Endothelial cell of umbilical vein (primary cell): ENCODE measurements around the gene AURKA. TPM values are rescaled to one million over a fixed set of nuclear protein-coding genes. Genes with fewer than 3 reads are reported as not detected.

Experiments used
- BruUV-seq: library from RNA; stranded (reverse); fragments of 400-500 nt; replicated peaks from 2 replicates; lab custom pipeline; 2021; lab: Mats Ljungman, UMichigan
- CTCF ChIA-PET: fragments of 300-600, 350-600 bp; sonication (Branson Sonifier 250); formaldehyde crosslinking; loops from one replicate; lab custom pipeline; 2021; ENCODE audit warnings: antibody characterized with exemption, inconsistent platforms; lab: Charles Lee
- POLR2A ChIA-PET: fragments of 300-600, 350-600 bp; sonication (Branson Sonifier 250); formaldehyde crosslinking; loops from one replicate; lab custom pipeline; 2021; ENCODE audit warnings: antibody characterized with exemption, inconsistent platforms; lab: Charles Lee
- DNase-seq: peaks from one replicate; pipeline ENCODE4 v3.0.0-alpha.2; 2011; ENCODE audit warnings: low read depth, low spot score
- FAIRE-seq: peaks from 2 replicates; lab custom pipeline; 2011; peaks lifted over from hg19 to GRCh38; lab: Jason Lieb, UNC
- H2AFZ ChIP-seq: 2 replicates; pipeline ENCODE4 v1.6.0; 2012; ENCODE audit warnings: low read depth, low read length, control low read depth, inconsistent platforms
- H3K27ac ChIP-seq: 2 replicates; pipeline ENCODE4 v1.5.1; 2011; ENCODE audit warnings: low read depth, mild to moderate bottlenecking, control low read depth, low read length, moderate library complexity; ENCODE audit not compliant: insufficient read depth
- H3K27me3 ChIP-seq, 2 experiments: 2 replicates each; pipeline versions ENCODE4 v1.6.0 to v1.6.1; 2011; ENCODE audit warnings: low read length in 2 of 2, mixed read lengths in 1 of 2; ENCODE audit not compliant: control insufficient read depth in 2 of 2, insufficient read depth in 2 of 2
- H3K36me3 ChIP-seq, 2 experiments: 2 replicates in 1 of 2; 3 replicates in 1 of 2; pipeline ENCODE4 v1.5.1; 2011; ENCODE audit warnings: low read length in 2 of 2, mild to moderate bottlenecking in 1 of 2, moderate library complexity in 1 of 2; ENCODE audit not compliant: control insufficient read depth in 2 of 2, insufficient read depth in 2 of 2; ENCODE audit errors: extremely low read depth in 1 of 2
- H3K4me1 ChIP-seq: 3 replicates; pipeline ENCODE4 v1.5.1; 2011; ENCODE audit warnings: mild to moderate bottlenecking, low read length; ENCODE audit not compliant: control insufficient read depth, insufficient read depth; ENCODE audit errors: extremely low read depth
- H3K4me2 ChIP-seq: 2 replicates; pipeline ENCODE4 v1.6.1; 2011; ENCODE audit warnings: low read length, control low read depth, mixed read lengths; ENCODE audit not compliant: insufficient read depth
- H3K4me3 ChIP-seq, 3 experiments: fragments of 200-600 bp in 1 of 3; sonication (generic), shearing (Covaris generic) in 1 of 3; replicated peaks in 1 of 3; 2 replicates each; pipeline ENCODE4 v1.5.1; 2011 to 2016; ENCODE audit warnings: control low read depth in 3 of 3, low read length in 3 of 3, mild to moderate bottlenecking in 2 of 3, inconsistent platforms in 1 of 3, low read depth in 1 of 3, moderate library complexity in 1 of 3; ENCODE audit not compliant: insufficient read depth in 1 of 3
- H3K79me2 ChIP-seq: 2 replicates; pipeline ENCODE4 v1.6.0; 2012; ENCODE audit warnings: low read length, inconsistent platforms; ENCODE audit not compliant: control insufficient read depth, insufficient read depth
- H3K9ac ChIP-seq: replicated peaks from 2 replicates; pipeline ENCODE3; 2011; ENCODE audit warnings: low read length, control low read depth; ENCODE audit not compliant: insufficient read depth; ENCODE audit errors: extremely low read depth
- H3K9me1 ChIP-seq: replicated peaks from 3 replicates; pipeline ENCODE4 v1.6.0; 2011; ENCODE audit warnings: mild to moderate bottlenecking, low read length; ENCODE audit not compliant: control insufficient read depth, insufficient read depth; ENCODE audit errors: extremely low read depth
- H3K9me3 ChIP-seq: replicated peaks from 2 replicates; pipeline ENCODE4 v1.5.1; 2012; ENCODE audit warnings: low read length, inconsistent platforms; ENCODE audit not compliant: control insufficient read depth, insufficient read depth
- H4K20me1 ChIP-seq: replicated peaks from 2 replicates; pipeline ENCODE3; 2011; ENCODE audit warnings: mild to moderate bottlenecking, low read length; ENCODE audit not compliant: control insufficient read depth, insufficient read depth; ENCODE audit errors: extremely low read depth
- CTCF ChIP-seq, 2 donors: IDR thresholded peaks; 1 replicate in 1 of 2; 2 replicates in 1 of 2; pipeline ENCODE4 v1.5.1; 2011; ENCODE audit warnings: low read length in 2 of 2, mild to moderate bottlenecking in 2 of 2, moderate library complexity in 2 of 2, control low read depth in 1 of 2, inconsistent platforms in 1 of 2, low read depth in 1 of 2; ENCODE audit not compliant: insufficient read depth in 1 of 2; ENCODE audit errors: extremely low read depth in 1 of 2
- EZH2 ChIP-seq: IDR thresholded peaks from 2 replicates; pipeline ENCODE4 v1.6.1; 2012; ENCODE audit warnings: borderline replicate concordance, low read depth, mild to moderate bottlenecking, moderate library complexity, low read length, inconsistent platforms; ENCODE audit not compliant: severe bottlenecking
- FOS ChIP-seq: IDR thresholded peaks from 2 replicates; pipeline ENCODE4 v1.6.1; 2011; ENCODE audit warnings: mild to moderate bottlenecking, low read length, moderate library complexity, borderline replicate concordance; ENCODE audit not compliant: insufficient read depth
- GATA2 ChIP-seq: IDR thresholded peaks from 2 replicates; pipeline ENCODE4 v1.7.0; 2011; ENCODE audit warnings: low read depth, mild to moderate bottlenecking, moderate library complexity, mixed read lengths, low read length; ENCODE audit not compliant: insufficient read length, insufficient read depth
- JUN ChIP-seq: IDR thresholded peaks from 2 replicates; pipeline ENCODE4 v1.6.1; 2011; ENCODE audit warnings: borderline replicate concordance, low read depth; ENCODE audit not compliant: insufficient read length, insufficient read depth
- MAX ChIP-seq: IDR thresholded peaks from 2 replicates; pipeline ENCODE4 v1.6.1; 2011; ENCODE audit not compliant: insufficient read depth, insufficient read length
- MYC ChIP-seq: IDR thresholded peaks from one replicate; pipeline ENCODE4 v1.6.1; 2011; ENCODE audit warnings: mild to moderate bottlenecking, low read depth, low read length
- POLR2A ChIP-seq: IDR thresholded peaks from 2 replicates; pipeline ENCODE4 v1.6.1; 2012; ENCODE audit warnings: low read depth, mild to moderate bottlenecking, control low read depth, low read length
- POLR2AphosphoS5 ChIP-seq: IDR thresholded peaks from 2 replicates; pipeline ENCODE4 v1.6.1; 2012; ENCODE audit warnings: low read depth, mild to moderate bottlenecking, control low read depth, low read length, moderate library complexity; ENCODE audit not compliant: insufficient read depth
- dilution Hi-C: fragments of 300-500 bp; cut with MboI; formaldehyde crosslinking; loops from one replicate; pipeline ENCODE4 v1.15.0; 2019; ENCODE audit warnings: low sequenced_read_pairs; ENCODE audit not compliant: extremely low pct_ligation_motif_present
- intact Hi-C: fragments of 100-400 bp; cut with micrococcal nuclease; formaldehyde crosslinking; loops from one replicate; pipeline ENCODE4 v1.10.0; 2022
- polyA plus RNA-seq, 4 experiments: library from polyadenylated mRNA; depleted of rRNA in 3 of 4; stranded (reverse) in 3 of 4; unstranded in 1 of 4; fragments of >200 nt; gene quantifications; 2 replicates each; pipeline versions ENCODE4 v1.2.1 to v1.2.3, GENCODE V29; 2011 to 2012; ENCODE audit warnings: missing spikeins in 1 of 4
- total RNA-seq: library from RNA; stranded (reverse); gene quantifications from 2 replicates; pipeline ENCODE4 v1.2.3, GENCODE V29; 2021

The AURKA gene
- total and polyA plus RNA-seq, 2 donors (not counting 3 experiments of a cell fraction or from before 2014, with no cell fraction given) = 33.1 to 56.9 TPM

GRCh38 chr20:56426026-56426425 is 34.0 kb upstream of the AURKA start:
- no peak overlapping the region for H3K9ac ChIP-seq
- DNase-seq (no peak), FAIRE-seq (no peak)
- dilution Hi-C loops = no loop called here
- peaks cover 24% of the 10 kb centered on the region for H3K4me1 ChIP-seq
- H3K4me2 ChIP-seq = no peak overlapping the region
- intact Hi-C loops = no loop called here
- H3K27me3 ChIP-seq = peaks cover 51 to 53% of the 10 kb centered on the region in 2 experiments
- no peaks in the 10 kb centered on the region for H3K36me3 ChIP-seq
- H2AFZ ChIP-seq = no peak overlapping the region
- ChIA-PET POLR2A (no interaction called here), CTCF (interaction anchor here (2.4 kb wide), 1 partner anchor 15 kb away, joined by 9 read pairs; the partner anchor contains the start of gene CASS4)
- no peaks in the 10 kb centered on the region for H3K79me2 ChIP-seq
- TF ChIP-seq POLR2A (no peak), FOS (no peak), MAX (no peak), POLR2AphosphoS5 (no peak)
- H3K4me3 ChIP-seq = no peak overlapping the region
- BruUV-seq = no TSS peak
- no peaks in the 10 kb centered on the region for H3K9me3 ChIP-seq
- H4K20me1 ChIP-seq = no peaks in the 10 kb centered on the region
- no peaks in the 10 kb centered on the region for H3K9me1 ChIP-seq
- H3K27ac ChIP-seq = no peak overlapping the region

- CTCF ChIA-PET = interaction anchor here (0.7 to 2.4 kb wide), 3 partner anchors 13 to 126 kb away, joined by 3 to 11 read pairs (median 3); partner anchors contain the start of gene CASS4
- no peak overlapping the region for H2AFZ ChIP-seq
- H3K9ac ChIP-seq = no peak overlapping the region
- H3K4me2 ChIP-seq = no peak overlapping the region
- dilution Hi-C loops = no loop called here
- FAIRE-seq (no peak), DNase-seq (no peak)
- BruUV-seq = no TSS peak
- H3K9me1 ChIP-seq = no peaks in the 10 kb centered on the region
- H3K27me3 ChIP-seq = peaks cover 40 to 43% of the 10 kb centered on the region in 2 experiments
- POLR2A ChIA-PET = no interaction called here
- peaks cover 27% of the 10 kb centered on the region for H3K4me1 ChIP-seq
- no peak overlapping the region for H3K4me3 ChIP-seq
- TF ChIP-seq GATA2 (no peak), JUN (no peak), CTCF (IDR thresholded peaks at IDR 0.05; ENCODE audit: extremely low read depth in 1 of 2, insufficient read depth in 1 of 2, low read depth in 1 of 2, low read length in 2 of 2) (no peak), MYC (no peak), FOS (no peak), POLR2A (no peak), MAX (no peak), EZH2 (no peak), POLR2AphosphoS5 (no peak)
- H3K79me2 ChIP-seq = no peaks in the 10 kb centered on the region
- no peaks in the 10 kb centered on the region for H3K36me3 ChIP-seq
- no peak overlapping the region for H3K27ac ChIP-seq
- no peaks in the 10 kb centered on the region for H3K9me3 ChIP-seq
- intact Hi-C loops = no loop called here
- H4K20me1 ChIP-seq = no peaks in the 10 kb centered on the region
These were observed 32.9 kb upstream of the AURKA start for GRCh38 chr20:56424931-56425330.
